B cell (primary cell): ENCODE data around the gene TMEM81.

Source experiments
- CTCF ChIP-seq: fragments of 200-600 bp; IDR thresholded peaks from one replicate; pipeline ENCODE4 v1.8.0; 2022; ENCODE audit warnings: antibody characterized with exemption, mild to moderate bottlenecking
- EZH2 ChIP-seq: IDR thresholded peaks from 2 replicates; pipeline ENCODE4 v1.6.1; 2012; ENCODE audit warnings: borderline replicate concordance, low read depth, mild to moderate bottlenecking, moderate library complexity, low read length; ENCODE audit not compliant: insufficient read depth, poor library complexity, severe bottlenecking

- TF ChIP-seq CTCF (no peak), EZH2 (no peak)
Observed at GRCh38 chr1:205065666-205066065, 18.6 kb downstream of the TMEM81 start.
